HEK293 (cell line): ENCODE measurements around the gene FAM167B.

Experiments used
- CTCF ChIA-PET: fragments of 350-600 bp; formaldehyde crosslinking; extraction: SDS; loops from one replicate; lab custom pipeline; 2021; ENCODE audit warnings: antibody characterized with exemption; lab: Yijun Ruan, JAX
- POLR2A ChIA-PET: fragments of 300-600 bp; formaldehyde crosslinking; extraction: SDS; loops from one replicate; lab custom pipeline; 2020; ENCODE audit warnings: antibody characterized with exemption, inconsistent platforms; lab: Yijun Ruan, JAX
- H3K27ac ChIP-seq: fragments of 200-500 bp; sonication (Bioruptor generic); 2 replicates; pipeline ENCODE4 v1.5.1; 2014; ENCODE audit warnings: low read depth, low read length, control low read depth, inconsistent platforms; ENCODE audit errors: extremely low read depth
- H3K36me3 ChIP-seq, 2 experiments: fragments of 200-500 bp in 1 of 2; sonication (Bioruptor generic) in 1 of 2; 1 replicate in 1 of 2; 2 replicates in 1 of 2; pipeline ENCODE4 v1.5.1; 2014 to 2017; ENCODE audit warnings: inconsistent platforms in 2 of 2, low read length in 2 of 2; ENCODE audit not compliant: control insufficient read depth in 2 of 2, insufficient read depth in 1 of 2
- H3K4me1 ChIP-seq: fragments of 200-500 bp; sonication (Bioruptor generic); 2 replicates; pipeline ENCODE4 v1.5.1; 2014; ENCODE audit warnings: mild to moderate bottlenecking, low read length, inconsistent platforms; ENCODE audit not compliant: control insufficient read depth, insufficient read depth
- H3K4me3 ChIP-seq: 2 replicates; pipeline ENCODE4 v1.5.1; 2011; ENCODE audit warnings: low read depth, mild to moderate bottlenecking, control low read depth, low read length, moderate library complexity
- H3K9me3 ChIP-seq: fragments of 200-500 bp; sonication (Bioruptor generic); 2 replicates; pipeline ENCODE4 v1.5.1; 2014; ENCODE audit warnings: low read depth, low read length, inconsistent platforms; ENCODE audit not compliant: control insufficient read depth, insufficient read depth
- BCL11A ChIP-seq: fragments of 450-650 bp; formaldehyde crosslinking; IDR thresholded peaks from 2 replicates; pipeline ENCODE4 v1.5.1; 2016; ENCODE audit warnings: low read depth, missing biosample characterization, missing genetic modification characterization
- GLI2 ChIP-seq: fragments of 450-650 bp; formaldehyde crosslinking; IDR thresholded peaks from 2 replicates; pipeline ENCODE4; 2017; ENCODE audit warnings: missing biosample characterization, missing genetic modification characterization, low read depth, borderline replicate concordance
- KLF9 ChIP-seq: fragments of 450-650 bp; formaldehyde crosslinking; IDR thresholded peaks from 2 replicates; pipeline ENCODE4 v1.5.1; 2016; ENCODE audit warnings: missing biosample characterization, missing genetic modification characterization, low read depth
- OSR2 ChIP-seq: fragments of 450-650 bp; formaldehyde crosslinking; IDR thresholded peaks from 2 replicates; pipeline ENCODE4 v1.5.1; 2016; ENCODE audit warnings: missing biosample characterization, missing genetic modification characterization
- PBX3 ChIP-seq: sonication (generic); formaldehyde crosslinking; IDR thresholded peaks from 2 replicates; pipeline ENCODE4 v1.8.1; 2022; ENCODE audit warnings: mild to moderate bottlenecking, moderate library complexity, missing genetic modification reagents
- ZBTB20 ChIP-seq: fragments of 450-650 bp; formaldehyde crosslinking; IDR thresholded peaks from 2 replicates; pipeline ENCODE4 v1.5.1; 2016; ENCODE audit warnings: missing biosample characterization, missing genetic modification characterization
- ZBTB6 ChIP-seq: fragments of 450-650 bp; formaldehyde crosslinking; IDR thresholded peaks from 2 replicates; pipeline ENCODE4 v1.5.1; 2017; ENCODE audit warnings: missing biosample characterization, missing genetic modification characterization
- ZBTB7A ChIP-seq: fragments of 450-650 bp; formaldehyde crosslinking; IDR thresholded peaks from 2 replicates; pipeline ENCODE4 v1.5.1; 2016; ENCODE audit warnings: low read depth, missing biosample characterization, missing genetic modification characterization
- ZIC2 ChIP-seq: fragments of 450-650 bp; formaldehyde crosslinking; IDR thresholded peaks from 2 replicates; pipeline ENCODE4 v1.5.1; 2016; ENCODE audit warnings: missing biosample characterization, missing genetic modification characterization
- ZNF211 ChIP-seq: fragments of 450-650 bp; formaldehyde crosslinking; IDR thresholded peaks from 2 replicates; pipeline ENCODE4 v1.5.1; 2016; ENCODE audit warnings: low read depth, missing biosample characterization, missing genetic modification characterization
- ZNF23 ChIP-seq: fragments of 450-650 bp; formaldehyde crosslinking; IDR thresholded peaks from 2 replicates; pipeline ENCODE4 v1.5.1; 2016; ENCODE audit warnings: missing biosample characterization, missing genetic modification characterization, borderline replicate concordance
- ZNF335 ChIP-seq: fragments of 450-650 bp; formaldehyde crosslinking; conservative IDR thresholded peaks from 2 replicates; pipeline ENCODE4 v1.5.1; 2016; ENCODE audit warnings: missing biosample characterization, missing genetic modification characterization
- ZNF423 ChIP-seq: fragments of 450-650 bp; formaldehyde crosslinking; IDR thresholded peaks from 2 replicates; pipeline ENCODE4 v1.5.1; 2016; ENCODE audit warnings: missing biosample characterization, missing genetic modification characterization
- ZNF501 ChIP-seq: fragments of 450-650 bp; formaldehyde crosslinking; IDR thresholded peaks from 2 replicates; pipeline ENCODE4 v1.5.1; 2016; ENCODE audit warnings: missing biosample characterization, missing genetic modification characterization
- ZNF510 ChIP-seq: fragments of 450-650 bp; formaldehyde crosslinking; IDR thresholded peaks from 2 replicates; pipeline ENCODE4 v1.5.1; 2018; ENCODE audit warnings: mild to moderate bottlenecking, missing genetic modification characterization, missing biosample characterization; ENCODE audit not compliant: insufficient replicate concordance
- ZNF518A ChIP-seq: fragments of 450-650 bp; formaldehyde crosslinking; conservative IDR thresholded peaks from 2 replicates; pipeline ENCODE4 v1.5.1; 2016; ENCODE audit warnings: low read depth, missing biosample characterization, missing genetic modification characterization
- ZSCAN30 ChIP-seq: fragments of 450-650 bp; IDR thresholded peaks from 2 replicates; pipeline ENCODE4 v1.5.1; 2018; ENCODE audit warnings: missing biosample characterization, mild to moderate bottlenecking, missing genetic modification characterization, moderate library complexity
- TF ChIP-seq, protein P1 (sequence below): fragments of 450-650 bp; formaldehyde crosslinking; IDR thresholded peaks from 2 replicates; pipeline ENCODE4 v1.5.1; 2016; ENCODE audit warnings: missing biosample characterization, missing genetic modification characterization
- TF ChIP-seq, protein P2 (sequence below): fragments of 450-650 bp; formaldehyde crosslinking; IDR thresholded peaks from 2 replicates; pipeline ENCODE4 v1.5.1; 2017; ENCODE audit warnings: missing biosample characterization, missing genetic modification characterization

Gene FAM167B

DNA sequence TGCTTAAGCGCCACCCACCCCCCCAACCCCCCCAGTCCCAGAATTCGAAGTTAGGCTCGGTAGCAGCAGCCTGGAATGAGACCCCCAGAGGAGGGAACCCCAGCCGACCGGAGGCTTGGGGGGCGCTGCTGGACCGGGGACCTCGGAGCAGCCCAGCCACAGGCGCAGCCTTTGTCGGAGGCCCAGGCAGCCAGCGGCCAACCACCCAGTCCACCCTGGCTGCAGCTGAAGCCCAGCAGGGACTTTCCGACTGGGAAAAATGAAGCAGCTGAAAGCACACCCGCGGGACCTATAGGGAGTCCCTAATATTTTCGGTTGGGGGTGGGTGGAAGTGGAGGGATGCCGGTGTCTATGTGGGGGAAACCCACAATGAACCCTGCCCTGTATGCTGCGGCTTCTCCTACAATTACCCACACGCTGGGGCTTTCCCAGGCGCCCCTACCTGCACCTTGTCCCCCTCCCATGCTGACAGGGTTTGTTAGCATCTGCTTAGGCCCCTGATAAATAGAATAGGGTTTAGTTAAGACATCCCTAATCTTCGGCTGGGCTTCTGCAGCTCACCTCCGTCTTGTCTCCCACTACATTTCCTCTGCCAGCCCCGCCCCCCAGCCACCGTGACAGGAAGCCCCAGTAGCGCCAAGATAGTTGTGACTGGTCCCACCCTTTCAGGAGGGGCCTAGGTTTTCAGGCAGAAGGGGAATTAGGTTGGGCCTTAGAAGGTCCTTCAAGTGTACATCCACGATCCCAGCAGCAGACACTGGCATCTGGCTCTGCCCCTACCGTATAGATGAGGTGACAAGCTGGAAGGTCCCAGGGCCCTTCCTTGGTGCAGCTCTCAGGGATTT lies 45.8 kb upstream of the FAM167B start (continued):
- TF ChIP-seq GLI2 (tag by site-specific recombination) (no peak), ZBTB7A (tag by site-specific recombination) (no peak), ZNF423 (tag by site-specific recombination) (0 out of 2 replicates have a peak, but pooled peaks have one; percentile 17), ZNF510 (tag by site-specific recombination) (no peak), ZIC2 (tag by site-specific recombination) (peak; percentile 45; the same call in 1 of the 2 replicates), KLF9 (tag by site-specific recombination) (peak; percentile 63), OSR2 (peak; percentile 89), ZNF501 (tag by site-specific recombination) (no peak), ZBTB20 (tag by site-specific recombination) (0 out of 2 replicates have a peak, but pooled peaks have one; percentile 32), ZNF23 (no peak), ZSCAN30 (tag by site-specific recombination) (peak; percentile 57; the same call in 1 of the 2 replicates), ZNF211 (tag by site-specific recombination) (no peak), ZNF335 (tag by site-specific recombination) (peak; percentile 74)
- TF ChIP-seq, protein P1, sequence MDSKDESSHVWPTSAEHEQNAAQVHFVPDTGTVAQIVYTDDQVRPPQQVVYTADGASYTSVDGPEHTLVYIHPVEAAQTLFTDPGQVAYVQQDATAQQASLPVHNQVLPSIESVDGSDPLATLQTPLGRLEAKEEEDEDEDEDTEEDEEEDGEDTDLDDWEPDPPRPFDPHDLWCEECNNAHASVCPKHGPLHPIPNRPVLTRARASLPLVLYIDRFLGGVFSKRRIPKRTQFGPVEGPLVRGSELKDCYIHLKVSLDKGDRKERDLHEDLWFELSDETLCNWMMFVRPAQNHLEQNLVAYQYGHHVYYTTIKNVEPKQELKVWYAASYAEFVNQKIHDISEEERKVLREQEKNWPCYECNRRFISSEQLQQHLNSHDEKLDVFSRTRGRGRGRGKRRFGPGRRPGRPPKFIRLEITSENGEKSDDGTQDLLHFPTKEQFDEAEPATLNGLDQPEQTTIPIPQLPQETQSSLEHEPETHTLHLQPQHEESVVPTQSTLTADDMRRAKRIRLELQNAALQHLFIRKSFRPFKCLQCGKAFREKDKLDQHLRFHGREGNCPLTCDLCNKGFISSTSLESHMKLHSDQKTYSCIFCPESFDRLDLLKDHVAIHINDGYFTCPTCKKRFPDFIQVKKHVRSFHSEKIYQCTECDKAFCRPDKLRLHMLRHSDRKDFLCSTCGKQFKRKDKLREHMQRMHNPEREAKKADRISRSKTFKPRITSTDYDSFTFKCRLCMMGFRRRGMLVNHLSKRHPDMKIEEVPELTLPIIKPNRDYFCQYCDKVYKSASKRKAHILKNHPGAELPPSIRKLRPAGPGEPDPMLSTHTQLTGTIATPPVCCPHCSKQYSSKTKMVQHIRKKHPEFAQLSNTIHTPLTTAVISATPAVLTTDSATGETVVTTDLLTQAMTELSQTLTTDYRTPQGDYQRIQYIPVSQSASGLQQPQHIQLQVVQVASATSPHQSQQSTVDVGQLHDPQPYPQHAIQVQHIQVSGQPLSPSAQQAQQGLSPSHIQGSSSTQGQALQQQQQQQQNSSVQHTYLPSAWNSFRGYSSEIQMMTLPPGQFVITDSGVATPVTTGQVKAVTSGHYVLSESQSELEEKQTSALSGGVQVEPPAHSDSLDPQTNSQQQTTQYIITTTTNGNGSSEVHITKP: peak; percentile 91

DNA sequence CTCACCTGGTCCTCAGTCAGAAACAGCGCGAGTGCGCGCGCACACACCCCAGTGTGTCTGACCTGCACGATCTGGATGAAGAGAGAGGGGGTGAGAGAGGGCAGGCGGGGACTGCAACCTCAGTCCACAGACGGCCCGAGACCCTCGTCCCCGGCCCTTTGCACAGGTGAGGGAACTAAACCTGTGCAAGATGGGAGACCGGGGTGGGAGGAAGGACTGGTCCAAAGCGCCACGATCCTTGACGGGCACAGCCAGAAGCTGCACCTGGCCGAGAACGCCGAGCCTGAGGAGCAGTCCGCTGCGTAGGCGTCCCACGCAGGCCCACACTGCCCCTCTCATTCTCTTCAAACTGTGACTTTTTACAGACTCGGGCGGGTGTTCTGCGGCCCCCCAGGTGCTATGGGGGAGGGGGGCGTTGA lies 42.1 kb upstream of the FAM167B start:
- H3K36me3 ChIP-seq: peaks cover 0 to 40% of the 10 kb centered on the region in 2 experiments; a peak in 1 of 3 replicates
- H3K4me1 ChIP-seq: peaks cover 4% of the 10 kb centered on the region
- no peaks in the 10 kb centered on the region for H3K9me3 ChIP-seq
- POLR2A ChIA-PET: interaction anchor here (0.6 to 3.0 kb wide), 6 partner anchors 25 to 204 kb away, joined by 3 to 12 read pairs (median 7); partner anchors contain the start of genes KHDRBS1, KPNA6, MARCKSL1 and TMEM39B
- TF ChIP-seq, protein P2, sequence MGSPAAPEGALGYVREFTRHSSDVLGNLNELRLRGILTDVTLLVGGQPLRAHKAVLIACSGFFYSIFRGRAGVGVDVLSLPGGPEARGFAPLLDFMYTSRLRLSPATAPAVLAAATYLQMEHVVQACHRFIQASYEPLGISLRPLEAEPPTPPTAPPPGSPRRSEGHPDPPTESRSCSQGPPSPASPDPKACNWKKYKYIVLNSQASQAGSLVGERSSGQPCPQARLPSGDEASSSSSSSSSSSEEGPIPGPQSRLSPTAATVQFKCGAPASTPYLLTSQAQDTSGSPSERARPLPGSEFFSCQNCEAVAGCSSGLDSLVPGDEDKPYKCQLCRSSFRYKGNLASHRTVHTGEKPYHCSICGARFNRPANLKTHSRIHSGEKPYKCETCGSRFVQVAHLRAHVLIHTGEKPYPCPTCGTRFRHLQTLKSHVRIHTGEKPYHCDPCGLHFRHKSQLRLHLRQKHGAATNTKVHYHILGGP (tag by site-specific recombination): no peak
- TF ChIP-seq PBX3 (CRISPR knock-in tag) (no peak), ZNF518A (no peak), BCL11A (no peak), ZBTB6 (tag by site-specific recombination) (no peak)
- CTCF ChIA-PET: interaction anchor here (0.6 to 0.7 kb wide), 2 partner anchors 10 to 116 kb away, joined by 3 to 4 read pairs; no protein-coding TSS in a partner anchor
- H3K27ac ChIP-seq: no peak overlapping the region
- peak overlapping the region; percentile 73 for H3K4me3 ChIP-seq
